Daoy (cell line): ENCODE measurements around the gene USP7. TPM values are rescaled to one million over a fixed set of nuclear protein-coding genes. Genes with fewer than 3 reads are reported as not detected.
"Not testable (repeated sequence)": the region's sequence is repeated elsewhere in the genome, so short reads cannot be mapped to it uniquely, and the experiment has no call there.

ENCODE experiments used
- DNase-seq: peaks from one replicate; pipeline ENCODE4 v3.0.0-alpha.2; 2015; ENCODE audit warnings: low read depth
- total RNA-seq: library from RNA; depleted of rRNA; stranded (reverse); fragments of >200 nt; shearing (Covaris generic); gene quantifications from 2 replicates; pipeline ENCODE4 v1.2.3, GENCODE V29; 2014

USP7 gene
- total RNA-seq, 1 experiment from 2014 or later = 28.0 TPM

DNA sequence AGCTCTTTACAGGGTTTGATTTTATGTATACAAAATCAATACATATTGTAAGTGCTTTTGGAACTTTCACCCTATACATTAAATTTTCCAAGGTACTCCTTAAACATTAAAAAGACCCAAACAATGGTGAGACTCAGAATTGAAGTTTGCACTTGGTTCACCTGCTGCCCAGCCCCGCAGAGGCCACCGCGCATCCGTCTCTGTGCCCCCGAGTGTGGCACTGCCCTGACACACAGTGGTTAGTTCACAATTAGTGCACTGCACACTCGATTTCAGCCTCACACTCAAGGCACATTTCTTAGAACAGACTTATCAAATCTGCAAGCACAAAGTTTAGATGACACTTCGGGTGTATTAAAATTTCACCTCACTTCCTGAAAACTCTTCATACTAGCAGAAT, 38.3 kb downstream of the USP7 start:
- no peak for DNase-seq

GRCh38 chr16:8924214-8924613, 39.5 kb downstream of the USP7 start:
- DNase-seq = no peak

DNA sequence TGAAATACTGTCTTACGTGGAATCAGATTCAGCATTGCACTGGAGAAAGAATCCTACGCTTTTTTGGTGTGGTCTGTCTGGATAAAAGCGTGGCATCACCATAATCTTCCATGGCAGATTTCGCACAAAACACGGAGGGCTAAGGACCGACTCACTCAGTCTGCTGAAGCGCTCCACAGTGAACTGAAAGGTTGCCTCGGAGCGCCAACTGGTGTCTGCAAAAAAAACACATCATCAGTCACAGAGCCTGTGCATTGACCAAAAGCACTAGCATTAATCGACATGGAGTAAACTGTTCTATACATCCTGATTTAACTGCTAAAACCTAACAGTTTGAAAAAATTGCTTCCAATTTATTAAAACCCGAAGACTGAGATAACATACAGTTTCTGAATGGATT, 40.5 kb downstream of the USP7 start:
- DNase-seq = no peak

DNA sequence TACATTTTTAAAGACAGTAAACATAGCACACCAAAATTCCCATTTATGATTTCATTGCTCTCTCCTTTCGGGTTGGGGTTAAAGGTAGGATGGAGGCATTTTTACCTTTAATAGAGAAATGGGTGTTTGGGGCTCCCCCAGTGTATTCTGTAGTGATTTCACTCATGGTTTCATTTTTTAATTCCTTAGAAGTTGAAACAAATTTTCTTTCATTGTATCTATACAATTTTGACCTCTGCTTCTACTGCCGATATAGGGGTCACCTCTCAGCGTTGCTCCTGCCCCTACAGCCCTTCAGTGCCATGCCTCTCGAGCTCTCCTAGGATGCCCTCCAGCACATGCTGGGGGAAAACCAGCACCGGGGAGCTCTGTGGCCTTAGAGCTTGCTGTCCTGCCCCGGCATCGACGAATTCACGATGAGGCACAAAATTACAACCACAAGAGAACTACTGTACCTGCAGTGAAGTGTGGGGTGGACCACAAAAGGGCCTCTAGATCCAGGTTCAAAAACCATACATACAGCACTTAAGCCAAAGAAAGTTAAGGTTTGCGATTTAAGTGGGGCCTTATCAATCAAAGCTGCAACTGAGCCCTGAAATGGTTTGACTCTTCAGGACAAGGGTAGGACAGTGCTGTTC, 42.2 kb downstream of the USP7 start:
- no peak for DNase-seq

GRCh38 chr16:8920645-8921346, 42.9 kb downstream of the USP7 start:
- DNase-seq = no peak

GRCh38 chr16:8919934-8920462, 43.7 kb downstream of the USP7 start:
- no peak for DNase-seq

DNA sequence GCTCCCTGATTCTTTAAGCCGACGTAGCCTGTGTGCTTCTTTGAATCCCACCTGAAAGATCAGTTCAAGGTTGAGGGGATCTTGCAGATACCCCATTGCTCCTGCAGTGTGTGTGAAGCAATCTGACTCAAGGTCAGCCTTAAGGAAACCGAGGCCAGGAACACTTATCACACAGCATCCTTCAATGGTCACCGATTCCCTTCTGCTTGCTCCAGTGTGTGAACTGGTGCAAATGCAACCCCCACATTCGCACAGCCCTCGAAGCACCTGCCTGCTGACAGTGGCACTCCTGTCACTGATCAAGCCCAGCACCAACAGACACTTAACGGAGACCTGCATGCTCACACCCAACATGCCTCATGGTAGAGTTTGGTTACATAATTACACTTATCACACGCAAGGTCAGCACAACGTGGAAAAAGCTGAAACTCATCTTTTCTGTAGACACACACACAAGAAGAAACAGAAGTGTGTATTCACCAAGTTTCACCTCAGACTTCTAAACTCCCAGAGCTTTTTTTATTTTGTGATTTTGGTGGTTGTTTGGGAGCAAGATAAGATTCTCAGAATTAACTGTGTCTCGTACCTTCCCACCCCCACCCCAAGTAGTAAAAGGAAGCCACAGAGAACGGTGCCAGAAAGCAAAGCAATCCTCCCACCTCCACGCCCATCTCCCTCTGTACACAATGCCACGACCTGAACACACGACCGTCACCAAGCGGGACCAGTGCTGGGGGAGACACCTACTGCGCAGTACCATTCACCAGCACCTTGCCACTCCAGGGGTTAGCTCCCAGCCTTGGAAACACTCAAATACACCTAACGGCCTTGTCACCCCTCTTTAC, 44.4 kb downstream of the USP7 start:
- DNase-seq = no peak

GRCh38 chr16:8917336-8917735, 46.4 kb downstream of the USP7 start:
- not testable (repeated sequence) for DNase-seq

- DNase-seq = no peak
Measured at GRCh38 chr16:8916541-8917225, 47.0 kb downstream of the USP7 start.

DNA sequence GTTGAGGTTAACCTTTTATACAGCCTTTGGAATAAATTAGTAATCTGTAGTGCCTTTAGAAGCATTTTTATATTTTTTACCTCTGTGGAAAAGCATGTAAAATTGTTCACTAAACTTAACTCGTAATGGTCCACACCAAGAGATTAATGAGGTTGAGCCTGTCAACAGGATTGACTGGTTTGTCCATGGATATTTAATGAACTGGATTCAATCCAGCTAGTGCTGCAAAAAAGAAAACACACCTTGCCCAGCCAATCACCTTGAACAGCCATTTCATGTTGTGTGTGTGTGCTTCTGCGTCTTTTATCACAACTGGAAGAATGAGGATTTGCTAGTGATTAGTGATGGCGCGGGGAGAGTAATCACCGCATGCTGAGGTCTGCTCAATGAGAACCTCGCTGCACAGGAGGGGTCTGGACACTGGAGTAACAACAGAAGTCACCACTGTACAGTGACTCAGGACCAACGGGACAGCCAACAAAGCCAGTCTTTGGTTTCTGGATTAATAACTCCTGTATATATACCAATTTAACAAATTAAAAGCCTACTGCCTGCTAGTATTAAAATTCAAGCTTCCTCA, 47.9 kb downstream of the USP7 start:
- no peak for DNase-seq

DNA sequence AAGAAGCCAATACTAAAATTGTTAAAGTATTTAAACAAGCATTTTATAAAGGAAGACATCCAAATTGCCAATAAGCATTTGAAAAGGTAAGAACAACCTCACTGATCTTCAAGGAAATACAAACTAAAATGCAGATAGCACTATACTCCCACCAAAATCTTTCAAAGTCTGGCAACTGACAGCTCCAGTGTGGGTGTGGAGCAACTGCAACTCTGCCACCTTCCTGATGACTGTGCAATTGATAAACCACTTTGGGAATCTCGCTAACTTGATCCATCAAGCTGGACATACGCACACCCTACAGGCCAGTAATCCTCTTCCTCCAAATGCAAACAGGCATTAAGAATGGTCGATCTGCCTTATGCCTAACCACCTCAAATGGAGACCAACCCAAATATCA, 49.6 kb downstream of the USP7 start:
- DNase-seq = no peak

DNA sequence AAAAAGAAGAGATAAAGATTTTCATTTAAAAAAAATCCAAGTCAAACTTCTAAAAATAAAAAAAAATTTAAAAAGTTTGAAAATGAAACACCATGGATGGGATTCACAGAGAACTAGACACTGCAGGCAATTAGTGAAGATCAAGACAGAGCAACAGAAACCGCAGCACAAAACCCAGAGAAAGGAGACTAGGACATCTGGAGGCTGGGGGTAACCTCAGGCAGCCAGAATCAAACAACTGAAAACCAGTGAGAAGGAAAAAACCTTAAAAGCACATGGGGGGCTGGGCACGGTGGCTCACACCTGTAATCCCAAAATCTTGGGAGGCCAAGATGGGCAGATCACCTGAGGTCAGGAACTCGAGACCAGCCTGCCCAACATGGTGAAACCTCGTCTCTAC, 50.9 kb downstream of the USP7 start:
- DNase-seq = no peak

DNA sequence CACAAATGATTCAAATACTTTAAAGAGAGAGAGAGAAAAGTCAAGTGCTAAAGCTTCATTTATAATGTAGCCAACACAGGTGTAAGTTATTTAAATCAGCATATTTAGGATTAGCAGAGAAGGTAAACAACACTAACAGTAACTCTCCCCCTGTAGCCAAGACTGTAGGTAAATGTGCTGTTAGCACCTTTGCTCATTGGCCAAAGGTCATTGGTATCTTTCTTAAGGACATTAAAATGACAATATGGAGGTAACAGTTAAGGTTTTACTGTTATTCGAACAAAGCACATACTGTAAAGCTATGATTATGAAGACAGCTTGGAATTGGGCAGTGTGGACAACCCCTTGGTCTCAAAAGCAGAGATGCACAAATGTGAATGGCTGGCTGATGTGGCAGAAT, 52.9 kb downstream of the USP7 start:
- no peak for DNase-seq

DNA sequence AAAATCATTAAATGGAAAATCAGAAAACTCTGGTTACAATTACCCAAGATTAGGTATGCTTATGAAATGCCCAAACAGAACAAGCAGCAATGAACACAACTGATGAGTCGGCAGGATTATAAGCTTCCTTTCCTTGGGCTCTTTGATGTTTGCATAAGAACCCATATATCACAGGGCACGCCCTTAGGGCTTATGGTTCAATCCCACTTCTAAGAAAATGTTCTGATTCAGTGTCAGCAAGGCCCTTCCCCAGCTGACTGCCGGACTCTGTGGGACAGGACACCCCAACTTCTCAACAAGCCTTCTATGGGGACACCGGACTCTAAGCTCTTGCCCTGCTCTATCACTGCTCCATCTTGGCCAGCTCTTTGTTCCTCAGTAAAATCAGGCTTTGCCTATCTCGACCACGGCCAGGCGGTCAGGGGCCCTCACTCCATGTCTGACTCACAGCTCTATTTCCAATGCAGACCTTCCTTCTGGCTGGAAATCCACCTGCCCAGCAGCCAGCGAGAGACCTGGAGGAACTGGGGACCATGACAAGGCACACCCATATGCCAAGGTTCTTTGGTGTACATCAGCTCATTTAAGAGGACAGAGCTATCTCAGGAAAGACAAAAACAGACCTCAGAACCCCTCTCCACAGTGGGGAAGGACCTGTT, 54.8 kb downstream of the USP7 start:
- DNase-seq = no peak

GRCh38 chr16:8907096-8907495, 56.6 kb downstream of the USP7 start:
- no peak for DNase-seq

GRCh38 chr16:8905795-8906591, 57.7 kb downstream of the USP7 start:
- DNase-seq = no peak

GRCh38 chr16:8905168-8905762, 58.4 kb downstream of the USP7 start:
- no peak for DNase-seq

DNA sequence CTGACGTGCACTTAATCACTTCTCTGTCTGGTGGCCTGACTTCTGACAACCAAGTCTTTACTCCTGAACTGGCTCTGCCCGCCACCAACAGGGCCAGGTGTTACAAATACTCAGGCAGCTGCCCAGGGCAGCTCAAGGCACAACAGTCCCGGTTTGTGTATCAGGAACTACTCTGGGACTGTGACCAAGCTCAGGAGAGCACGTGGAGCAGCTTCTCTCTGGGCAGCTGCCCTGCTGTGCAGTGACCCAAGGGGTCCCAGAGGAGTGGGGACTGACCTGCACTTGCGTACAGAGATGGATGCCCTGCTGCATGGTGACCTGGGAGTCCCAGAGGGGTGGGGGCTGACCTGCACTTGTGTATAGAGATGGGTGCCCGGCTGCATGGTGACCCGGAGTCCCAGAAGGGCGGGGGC, 59.7 kb downstream of the USP7 start:
- no peak for DNase-seq

GRCh38 chr16:8903004-8903403, 60.7 kb downstream of the USP7 start:
- no peak for DNase-seq
